A549 (cell line): ENCODE data around the gene PI4KB.

ENCODE experiments used
- CEBPB ChIP-seq, 2 experiments: fragments of >200 bp in 1 of 2; sonication (Bioruptor Twin) in 1 of 2; formaldehyde crosslinking in 1 of 2; IDR thresholded peaks; 2 replicates each; pipeline ENCODE4 v1.6.1; 2012 to 2016
- CHD2 ChIP-seq: fragments of 150-350 bp; IDR thresholded peaks from 2 replicates; pipeline ENCODE4 v1.6.1; 2014; ENCODE audit warnings: low read length; ENCODE audit not compliant: partially characterized antibody
- CHD4 ChIP-seq: fragments of 200-600 bp; sonication (generic); IDR thresholded peaks from 2 replicates; pipeline ENCODE4 v1.6.1; 2016; ENCODE audit warnings: antibody characterized with exemption, mild to moderate bottlenecking, borderline replicate concordance
- CTCF ChIP-seq: fragments of >200 bp; sonication (Bioruptor Twin); formaldehyde crosslinking; IDR thresholded peaks from 3 replicates; pipeline ENCODE4 v1.5.1; 2016
- HOXA7 ChIP-seq: fragments of 250-450 bp; sonication (Bioruptor Pico); IDR thresholded peaks from 2 replicates; pipeline ENCODE4 v1.5.0; 2020; ENCODE audit warnings: mild to moderate bottlenecking, moderate library complexity
- KDM5A ChIP-seq: fragments of 200-600 bp; sonication (generic); IDR thresholded peaks from 2 replicates; pipeline ENCODE4 v1.6.1; 2016; ENCODE audit warnings: antibody characterized with exemption, mild to moderate bottlenecking
- MAX ChIP-seq: IDR thresholded peaks from 2 replicates; pipeline ENCODE4 v1.6.1; 2012
- PHF8 ChIP-seq: fragments of 200-600 bp; sonication (generic); IDR thresholded peaks from 2 replicates; pipeline ENCODE4 v1.6.1; 2016; ENCODE audit warnings: low read depth, mild to moderate bottlenecking, antibody characterized with exemption, moderate library complexity, borderline replicate concordance
- POLR2A ChIP-seq: IDR thresholded peaks from 2 replicates; pipeline ENCODE4 v1.6.1; 2012; ENCODE audit warnings: mild to moderate bottlenecking, low read length
- RCOR1 ChIP-seq: fragments of 150-350 bp; IDR thresholded peaks from 2 replicates; pipeline ENCODE4 v1.6.1; 2014; ENCODE audit warnings: antibody characterized with exemption, low read length, low read depth
- SREBF2 ChIP-seq: fragments of 450-650 bp; IDR thresholded peaks from 2 replicates; pipeline ENCODE4 v1.6.1; 2014; ENCODE audit warnings: mild to moderate bottlenecking, moderate library complexity
- ZSCAN20 ChIP-seq: fragments of 250-450 bp; sonication (Bioruptor Pico); IDR thresholded peaks from 2 replicates; pipeline ENCODE4 v1.8.0; 2022; ENCODE audit warnings: mild to moderate bottlenecking, moderate library complexity

GRCh38 chr1:151311589-151312331 lies 15.5 kb downstream of the PI4KB start:
- TF ChIP-seq CHD4: no peak
- no peak for TF ChIP-seq CTCF
- TF ChIP-seq KDM5A: no peak
- no peak for TF ChIP-seq CHD2
- TF ChIP-seq POLR2A: no peak
- TF ChIP-seq HOXA7 (CRISPR knock-in tag): no peak
- no peak for TF ChIP-seq PHF8
- TF ChIP-seq MAX: peak; percentile 83
- no peak for TF ChIP-seq RCOR1
- TF ChIP-seq CEBPB (IDR thresholded peaks at IDR 0.05): peak; percentile 91 to 97
- no peak for TF ChIP-seq ZSCAN20
- no peak for TF ChIP-seq SREBF2
